Osteocyte (in vitro differentiated cells): ENCODE data around the gene ZDHHC1. TPM values are rescaled to one million over a fixed set of nuclear protein-coding genes. Genes with fewer than 3 reads are reported as not detected.
A peak's percentile ranks its signal among the peaks of the same experiment; 100 is the strongest.

Source experiments
- DNase-seq: peaks from one replicate; pipeline ENCODE4 v3.0.0; 2021; ENCODE audit warnings: mixed read lengths; ENCODE audit not compliant: unreplicated experiment; ENCODE audit errors: extremely low spot score
- H3K27ac Mint-ChIP-seq: one replicate; pipeline ENCODE4 v1.8.0; 2021; ENCODE audit warnings: mild to moderate bottlenecking, mixed read lengths; ENCODE audit not compliant: unreplicated experiment
- H3K27me3 Mint-ChIP-seq: one replicate; pipeline ENCODE4 v1.8.0; 2021; ENCODE audit warnings: mixed read lengths; ENCODE audit not compliant: unreplicated experiment
- H3K36me3 Mint-ChIP-seq: one replicate; pipeline ENCODE4 v1.8.0; 2021; ENCODE audit warnings: mixed read lengths; ENCODE audit not compliant: unreplicated experiment
- H3K4me1 Mint-ChIP-seq: one replicate; pipeline ENCODE4 v1.8.0; 2021; ENCODE audit warnings: mixed read lengths; ENCODE audit not compliant: unreplicated experiment
- H3K4me3 Mint-ChIP-seq: one replicate; pipeline ENCODE4 v1.8.0; 2021; ENCODE audit warnings: mild to moderate bottlenecking, moderate library complexity, mixed read lengths; ENCODE audit not compliant: unreplicated experiment
- H3K9me3 Mint-ChIP-seq: one replicate; pipeline ENCODE4 v1.8.0; 2021; ENCODE audit warnings: mixed read lengths; ENCODE audit not compliant: unreplicated experiment
- CTCF ChIP-seq: fragments of 200-600 bp; sonication (generic); IDR thresholded peaks from 2 replicates; pipeline ENCODE4 v1.5.0; 2021; ENCODE audit warnings: antibody characterized with exemption, mild to moderate bottlenecking, moderate library complexity
- total RNA-seq: library from RNA; stranded (reverse); gene quantifications from 2 replicates; pipeline ENCODE4 v1.2.1, GENCODE V29; 2021

Gene ZDHHC1
- total RNA-seq, 1 donor from 2014 or later = 15.4 TPM

DNA sequence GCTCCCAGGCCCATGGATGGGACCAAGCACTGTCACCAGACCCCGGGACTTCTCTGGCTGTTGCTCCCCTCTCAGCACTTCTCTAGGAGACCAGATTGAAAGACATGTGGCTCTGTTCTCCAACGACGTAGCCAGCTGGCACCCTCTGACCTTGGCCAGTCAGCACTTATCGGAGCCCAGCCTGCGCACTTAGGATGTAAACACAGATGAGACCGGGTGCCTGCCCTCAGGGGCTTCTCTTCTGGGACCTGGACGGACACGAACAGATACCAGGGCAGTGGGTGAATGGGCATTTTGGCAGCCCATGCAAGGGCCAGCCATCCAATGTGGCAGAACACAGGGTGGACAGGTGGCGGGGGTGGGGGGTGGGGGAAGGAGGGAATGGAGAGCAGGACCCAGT lies 6.6 kb downstream of the ZDHHC1 start:
- DNase-seq = no peak
- H3K36me3 Mint-ChIP-seq = no peaks in the 10 kb centered on the region
- no peaks in the 10 kb centered on the region for H3K9me3 Mint-ChIP-seq
- TF ChIP-seq CTCF = no peak
- H3K27ac Mint-ChIP-seq = no peak overlapping the region
- peaks cover 28% of the 10 kb centered on the region for H3K4me1 Mint-ChIP-seq
- no peak overlapping the region for H3K4me3 Mint-ChIP-seq
- no peaks in the 10 kb centered on the region for H3K27me3 Mint-ChIP-seq

GRCh38 chr16:67407788-67408452 lies 8.4 kb downstream of the ZDHHC1 start:
- Mint-ChIP-seq H3K9me3 (no peaks in the 10 kb centered on the region), H3K4me3 (no peak overlapping the region), H3K36me3 (peaks cover 4% of the 10 kb centered on the region), H3K27ac (peak overlapping the region; percentile 68), H3K4me1 (peaks cover 27% of the 10 kb centered on the region), H3K27me3 (no peaks in the 10 kb centered on the region)
- peak; percentile 7 for TF ChIP-seq CTCF
- no peak for DNase-seq

GRCh38 chr16:67407176-67407787 lies 9.0 kb downstream of the ZDHHC1 start:
- Mint-ChIP-seq H3K27ac (peak overlapping the region; percentile 80), H3K9me3 (no peaks in the 10 kb centered on the region), H3K36me3 (peaks cover 4% of the 10 kb centered on the region), H3K4me3 (no peak overlapping the region), H3K27me3 (no peaks in the 10 kb centered on the region), H3K4me1 (peaks cover 27% of the 10 kb centered on the region)
- DNase-seq = no peak
- no peak for TF ChIP-seq CTCF

DNA sequence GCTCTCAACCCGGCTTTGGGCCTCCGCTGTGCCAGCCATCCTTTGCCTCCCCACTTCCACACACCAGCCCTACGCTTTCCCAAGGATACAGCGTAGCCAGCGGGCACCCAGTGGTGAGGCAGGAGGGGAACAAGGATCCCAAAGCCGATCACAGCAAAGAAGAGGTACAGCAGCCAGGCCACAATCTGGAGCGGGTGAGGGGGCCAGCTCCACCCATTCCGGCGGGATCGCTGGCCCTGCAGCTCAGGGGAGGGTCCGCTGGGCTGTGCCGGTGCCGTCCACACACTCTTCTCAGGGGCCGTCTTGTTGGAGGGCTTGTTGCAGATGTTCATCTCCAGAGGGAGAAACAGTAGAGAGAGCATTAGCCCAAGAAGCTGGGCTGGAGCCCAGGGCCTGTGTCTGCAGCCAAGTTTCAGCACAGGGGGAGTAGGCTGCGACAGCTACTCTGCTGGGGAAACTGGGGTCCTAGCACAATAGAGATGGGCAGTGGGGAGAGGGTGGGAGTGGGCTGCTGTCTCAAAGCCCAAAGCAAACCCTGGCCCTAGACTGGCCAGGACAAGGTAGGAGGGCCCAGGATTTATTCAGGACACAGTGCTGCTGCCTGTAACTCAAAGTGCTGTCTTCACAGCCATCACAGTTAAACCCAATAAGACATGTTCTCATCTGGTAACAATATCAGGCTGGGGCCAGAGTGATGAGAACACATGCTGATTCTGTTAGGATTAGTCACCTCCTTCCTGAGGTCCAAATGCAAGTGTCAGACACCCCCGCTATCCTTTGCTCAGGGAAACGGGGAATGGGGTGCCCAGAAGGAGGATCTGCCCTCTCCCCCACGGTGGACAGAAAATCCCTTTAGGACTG lies 9.9 kb downstream of the ZDHHC1 start:
- peak overlapping the region; percentile 80 for H3K27ac Mint-ChIP-seq
- H3K4me3 Mint-ChIP-seq = no peak overlapping the region
- peaks cover 24% of the 10 kb centered on the region for H3K4me1 Mint-ChIP-seq
- H3K27me3 Mint-ChIP-seq = no peaks in the 10 kb centered on the region
- peaks cover 4% of the 10 kb centered on the region for H3K36me3 Mint-ChIP-seq
- no peak for TF ChIP-seq CTCF
- H3K9me3 Mint-ChIP-seq = no peaks in the 10 kb centered on the region
- DNase-seq = no peak

- H3K27me3 Mint-ChIP-seq = no peaks in the 10 kb centered on the region
- no peak overlapping the region for H3K27ac Mint-ChIP-seq
- peaks cover 24% of the 10 kb centered on the region for H3K4me1 Mint-ChIP-seq
- no peak for TF ChIP-seq CTCF
- H3K36me3 Mint-ChIP-seq = peaks cover 4% of the 10 kb centered on the region
- H3K4me3 Mint-ChIP-seq = no peak overlapping the region
- DNase-seq = no peak
- no peaks in the 10 kb centered on the region for H3K9me3 Mint-ChIP-seq
Measured at GRCh38 chr16:67405336-67405735, 10.9 kb downstream of the ZDHHC1 start.
